ENCODE data around the gene CABP7. TPM values are rescaled to one million over a fixed set of nuclear protein-coding genes. Genes with fewer than 3 reads are reported as not detected.

The CABP7 gene
- total RNA-seq, 2 experiments from 2014 or later = not detected

DNA sequence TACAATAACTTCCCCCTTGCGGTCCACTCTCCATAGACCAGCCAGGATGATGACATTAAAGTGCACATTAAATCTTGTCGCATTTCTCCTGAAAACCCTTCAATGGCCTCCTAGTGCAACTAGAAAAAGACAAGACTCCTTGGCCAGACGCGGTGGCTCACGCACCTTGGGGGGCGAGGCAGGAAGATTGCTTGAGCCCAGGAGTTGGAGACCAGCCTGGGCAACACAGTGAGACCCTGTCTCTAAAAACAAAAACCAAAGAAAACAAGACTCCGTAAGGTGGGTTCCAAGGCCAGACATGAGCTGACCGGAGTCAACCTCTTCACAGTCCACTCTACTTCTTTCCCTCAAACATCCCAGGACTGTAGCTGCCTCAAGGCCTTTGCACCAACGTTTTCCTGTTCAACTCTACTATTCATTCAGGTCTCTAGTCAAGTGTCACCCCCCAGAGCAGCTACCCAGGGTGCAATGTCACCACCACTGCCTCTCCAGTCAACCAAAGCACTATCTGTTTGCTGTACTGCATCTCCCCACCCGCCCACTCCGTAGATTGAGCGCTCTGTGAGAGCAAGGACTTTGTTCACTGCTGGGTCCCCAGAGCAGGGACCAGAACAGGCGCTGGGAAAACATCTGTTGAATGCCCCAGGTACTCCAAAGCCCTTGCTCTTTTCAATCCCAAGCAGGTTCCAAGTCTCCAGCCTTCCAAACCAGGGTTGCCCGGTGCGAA is 46.3 kb downstream of the CABP7 start:
- CTCF ChIA-PET = interaction anchor here (0.7 to 1.6 kb wide), 2 partner anchors 11 to 483 kb away, joined by 3 read pairs; no protein-coding TSS in a partner anchor
- POLR2A ChIA-PET = interaction anchor here (0.6 to 0.7 kb wide), 2 partner anchors 29 to 316 kb away, joined by 3 to 11 read pairs; no protein-coding TSS in a partner anchor

DNA sequence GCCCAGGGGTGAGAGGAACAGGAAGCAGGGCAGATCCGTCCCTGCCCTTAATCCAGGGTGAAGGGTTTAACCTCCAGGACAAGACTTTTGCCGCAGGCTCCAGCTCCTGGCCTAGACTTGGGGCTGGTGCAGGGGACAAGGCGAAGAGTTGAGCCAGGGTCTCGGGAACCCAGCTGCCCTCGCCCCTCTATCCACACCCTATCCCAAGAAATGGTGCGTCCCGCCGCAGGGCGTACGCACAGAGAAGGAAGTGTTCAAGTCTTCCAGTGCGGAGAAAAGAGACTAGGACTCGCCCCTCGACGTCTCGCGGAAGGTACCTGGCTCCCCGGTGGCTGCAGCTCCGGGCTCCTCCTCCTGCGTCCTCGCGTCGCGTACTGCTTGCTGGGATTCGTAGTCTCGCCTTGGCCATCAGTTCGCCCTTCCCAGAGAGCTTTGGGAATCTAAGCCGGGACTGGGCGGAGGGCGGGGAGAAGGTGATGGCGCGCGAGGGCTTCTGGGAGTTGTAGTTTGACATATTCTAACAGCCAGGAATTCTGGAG is 46.9 kb downstream of the CABP7 start, which contains the start of gene ZMAT5:
TSS of gene ZMAT5 (minus strand) at position 376 of the 539 bp plus-strand sequence. CDS start 18,463 bp downstream, outside the sequence.
- POLR2A ChIA-PET = interaction anchor here (0.6 kb wide), 1 partner anchor 316 kb away, joined by 11 read pairs; no protein-coding TSS in a partner anchor
- CTCF ChIA-PET = interaction anchor here (0.7 to 1.6 kb wide), 2 partner anchors 12 to 483 kb away, joined by 3 read pairs; no protein-coding TSS in a partner anchor

DNA sequence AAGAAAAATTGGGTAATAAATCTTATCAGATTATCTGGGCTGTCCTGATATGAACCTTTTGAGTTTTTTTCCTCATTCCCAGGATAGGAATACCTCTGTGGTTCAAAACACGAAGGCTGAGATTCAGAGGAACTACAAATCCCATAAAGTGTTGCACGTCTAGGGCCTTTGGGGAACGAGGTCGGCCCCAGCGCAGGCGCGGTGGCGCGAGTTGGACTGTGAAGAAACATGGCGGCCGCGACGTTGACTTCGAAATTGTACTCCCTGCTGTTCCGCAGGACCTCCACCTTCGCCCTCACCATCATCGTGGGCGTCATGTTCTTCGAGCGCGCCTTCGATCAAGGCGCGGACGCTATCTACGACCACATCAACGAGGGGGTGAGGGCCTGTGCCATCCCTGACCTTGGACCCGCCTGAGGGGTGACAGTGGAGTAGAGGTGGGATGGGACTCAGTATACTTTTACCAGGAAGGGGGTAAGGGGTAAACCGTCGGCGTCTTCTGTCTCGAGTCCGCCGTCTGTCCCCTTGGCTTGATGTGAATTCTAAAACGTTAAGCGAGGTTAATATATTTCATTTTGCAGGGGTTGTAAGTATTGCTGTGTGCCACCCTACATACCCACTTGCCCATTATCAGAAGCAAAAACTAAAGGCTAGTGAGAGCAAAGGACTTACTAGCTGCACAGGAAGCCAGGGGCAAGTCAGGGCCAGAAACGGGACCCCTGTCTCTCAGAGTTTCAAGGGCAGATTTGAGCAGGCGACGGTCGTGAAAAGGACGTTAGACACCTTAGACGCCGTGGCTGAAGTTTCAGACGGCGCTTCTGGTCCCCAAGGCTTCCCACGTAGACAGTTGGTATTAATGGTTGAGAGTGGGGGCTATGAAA is 47.6 kb downstream of the CABP7 start, which contains the start of gene UQCR10:
TSS of gene UQCR10 (plus strand) at position 199 of the 881 bp plus-strand sequence. CDS start at position 229, 30 bp downstream.
- CTCF ChIA-PET = interaction anchor here (0.7 to 1.6 kb wide), 2 partner anchors 13 to 482 kb away, joined by 3 read pairs; no protein-coding TSS in a partner anchor
- POLR2A ChIA-PET = no interaction called here

DNA sequence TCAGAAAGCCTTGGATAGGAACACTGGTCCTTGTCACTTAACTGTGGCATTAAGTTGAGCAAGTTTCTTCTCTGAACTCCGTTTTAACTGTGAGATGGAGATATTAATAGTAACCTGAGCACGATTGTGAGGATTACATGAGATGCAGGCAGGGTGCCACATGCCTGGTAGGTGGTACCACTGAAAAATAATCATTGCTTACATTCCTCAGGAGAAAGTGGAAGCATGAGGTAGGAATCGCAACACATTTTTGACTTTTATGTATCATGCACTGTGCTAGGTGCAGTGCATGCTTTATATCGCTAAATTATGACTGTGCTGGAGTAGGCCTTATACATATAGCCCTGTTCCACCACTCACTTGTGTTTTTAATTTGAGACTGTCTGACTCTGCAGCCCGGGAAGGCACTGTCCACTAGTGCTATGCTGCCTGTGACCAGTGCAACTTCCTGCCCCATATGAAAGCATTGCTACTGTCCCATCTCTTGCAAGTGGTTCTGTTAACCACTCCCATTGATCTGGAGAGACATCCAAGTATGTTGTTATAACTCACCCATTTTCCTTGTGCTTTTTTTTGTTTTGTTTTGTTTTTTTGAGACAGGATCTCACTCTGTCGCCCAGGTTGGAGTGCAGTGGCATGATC is 48.4 kb downstream of the CABP7 start:
- ChIA-PET POLR2A (no interaction called here), CTCF (no interaction called here)

DNA sequence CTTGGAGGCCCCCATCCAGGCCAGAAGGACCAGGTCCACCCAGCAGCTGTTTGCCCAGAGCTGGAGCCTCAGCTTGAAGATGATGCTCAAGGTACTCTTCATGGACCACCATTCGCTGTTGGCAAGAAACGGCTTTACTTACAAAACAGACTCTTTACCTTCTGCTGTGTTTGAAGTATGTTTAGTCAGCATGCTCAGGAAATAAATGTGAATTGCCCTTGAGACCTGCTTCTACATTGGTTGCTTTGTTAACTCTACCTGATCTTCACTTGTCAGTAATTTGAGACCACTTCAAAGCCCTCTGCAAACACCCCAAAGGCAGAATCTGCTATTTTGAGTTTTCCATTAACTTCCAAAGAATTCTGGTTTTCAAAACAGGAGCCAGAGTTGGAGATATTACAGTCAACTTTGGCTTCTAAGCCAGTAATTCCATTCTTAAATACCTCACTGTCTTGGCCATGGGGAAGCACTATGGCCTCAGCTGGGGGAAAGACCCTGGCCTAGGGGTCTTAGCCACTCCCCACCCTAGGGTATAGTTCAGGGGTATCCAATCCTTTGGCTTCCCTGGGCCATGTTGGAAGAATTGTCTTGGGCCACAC is 50.0 kb downstream of the CABP7 start:
- ChIA-PET CTCF (no interaction called here), POLR2A (no interaction called here)

DNA sequence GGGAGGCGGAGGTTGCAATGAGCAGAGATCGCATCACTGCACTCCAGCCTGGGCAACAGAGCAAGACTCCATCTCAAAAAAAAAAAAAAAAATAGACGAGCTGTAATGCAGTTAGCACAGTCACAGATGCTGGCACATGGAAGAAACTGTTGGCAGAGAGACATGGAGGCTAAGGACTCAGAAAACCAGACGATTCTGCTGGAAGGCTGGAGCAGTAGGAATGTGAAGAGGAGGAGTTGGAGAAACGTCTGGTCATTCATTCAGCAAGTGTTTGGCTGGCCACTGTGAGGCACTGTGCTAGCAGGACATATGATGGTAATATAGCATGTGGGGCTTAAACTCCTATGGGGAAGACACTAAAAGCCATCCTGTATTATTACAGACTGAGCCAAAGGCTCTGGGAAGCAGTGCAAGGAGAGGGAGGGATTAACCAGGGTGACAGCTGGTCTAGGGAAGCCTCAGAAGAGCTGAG is 52.4 kb downstream of the CABP7 start:
- ChIA-PET POLR2A (no interaction called here), CTCF (interaction anchor here (0.6 kb wide), 1 partner anchor 66 kb away, joined by 3 read pairs; no protein-coding TSS in a partner anchor)

DNA sequence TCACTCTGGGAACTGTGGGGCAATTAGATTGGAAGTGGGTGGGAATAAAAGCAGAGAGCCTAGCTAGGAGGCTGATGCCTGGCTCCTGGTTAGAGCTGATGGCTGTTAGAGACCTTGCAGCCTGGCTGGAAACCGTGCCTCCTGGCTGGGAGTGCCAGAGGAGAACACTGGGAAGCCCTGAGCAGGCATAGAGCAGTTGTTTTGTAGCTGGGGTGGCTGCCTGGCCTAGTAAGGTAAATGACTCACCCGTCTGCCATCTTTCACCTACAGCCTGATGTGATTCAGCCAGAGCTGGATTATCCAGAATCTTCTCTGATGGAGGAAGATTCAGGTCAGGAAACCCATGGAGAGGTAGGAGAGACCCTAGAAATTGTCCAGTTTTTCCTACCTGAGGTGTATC is 53.4 kb downstream of the CABP7 start:
- ChIA-PET CTCF (no interaction called here), POLR2A (no interaction called here)

DNA sequence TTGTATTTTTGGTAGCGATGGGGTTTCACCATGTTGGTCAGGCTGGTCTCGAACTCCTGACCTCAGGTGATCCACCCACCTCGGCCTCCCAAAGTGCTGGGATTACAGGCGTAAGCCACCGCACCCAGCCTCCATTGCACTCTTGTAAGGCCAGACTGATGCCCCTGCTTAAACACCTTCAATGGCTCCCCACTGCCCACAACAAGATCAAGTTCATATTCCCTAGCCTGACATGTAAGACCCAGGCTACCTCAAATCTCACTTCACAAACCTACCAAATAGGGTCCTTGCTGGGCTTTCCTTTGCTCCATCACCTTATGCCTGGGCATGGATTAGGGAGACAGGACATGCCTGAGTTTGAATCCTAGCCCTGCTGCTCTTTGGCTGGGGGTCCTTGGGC is 60.4 kb downstream of the CABP7 start:
- ChIA-PET CTCF (no interaction called here), POLR2A (no interaction called here)

DNA sequence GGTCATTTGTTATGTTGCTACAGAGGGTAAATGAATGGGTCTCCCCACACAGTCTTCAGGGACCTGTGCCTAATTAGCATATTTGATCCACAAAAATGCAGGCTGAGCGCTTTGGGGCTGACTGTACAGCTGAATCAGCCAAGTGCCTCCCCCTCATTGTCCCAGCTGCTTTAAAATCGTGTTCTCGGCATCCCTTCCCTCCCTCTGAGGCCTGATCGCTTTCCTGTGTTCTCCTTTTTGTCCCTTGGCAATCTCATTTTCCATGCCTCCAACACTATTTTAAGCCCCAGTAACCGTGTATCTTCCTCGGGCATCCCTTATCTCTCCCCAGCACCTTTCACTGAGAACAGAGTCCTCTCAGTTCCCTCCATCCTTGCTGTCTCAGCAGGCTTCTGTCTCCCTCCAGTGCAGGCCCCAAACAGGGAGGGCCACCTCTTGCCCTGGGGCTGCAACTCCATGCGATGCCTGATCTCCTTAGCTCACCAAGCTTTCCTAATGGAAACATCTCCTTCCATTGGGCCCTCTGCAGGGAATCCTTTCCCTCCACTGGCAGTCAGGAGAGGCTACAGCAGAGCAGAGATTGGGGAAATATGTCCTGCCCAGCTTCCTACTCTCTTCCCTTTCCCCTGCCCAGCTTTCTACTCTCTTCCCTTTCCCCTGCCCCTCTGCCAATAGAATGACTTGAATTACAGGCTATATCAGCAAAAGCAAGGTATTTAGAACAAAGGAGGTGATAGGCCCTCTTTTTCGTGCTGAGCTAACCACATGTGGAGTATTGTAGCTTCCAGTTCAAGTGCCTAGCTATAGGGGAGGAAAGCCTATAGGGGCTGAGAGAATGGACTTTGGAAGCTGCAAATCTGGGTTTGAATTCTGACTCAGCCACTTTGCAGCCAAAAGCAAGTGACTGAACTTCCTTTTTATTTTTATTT is 61.2 kb downstream of the CABP7 start:
- CTCF ChIA-PET = no interaction called here
- POLR2A ChIA-PET = no interaction called here

Other genes with a start within 250 kb of the CABP7 start
- gene NEFH, start 239.8 kb upstream of the CABP7 start, total RNA-seq = 1 to 10 TPM; 9.4 to 9.9 TPM
- 10 to 100 TPM; 60.6 to 65.2 TPM for gene THOC5, start 166.2 kb upstream of the CABP7 start, total RNA-seq
- gene NIPSNAP1, start 138.9 kb upstream of the CABP7 start, total RNA-seq = 10 to 100 TPM; 45.6 to 47.5 TPM
- 10 to 100 TPM; 54.2 to 54.7 TPM for gene NF2, start 116.4 kb upstream of the CABP7 start, total RNA-seq
- 10 to 100 TPM; 22.4 to 25.3 TPM for gene ZMAT5, start 47.0 kb downstream of the CABP7 start, total RNA-seq
- gene UQCR10, start 47.4 kb downstream of the CABP7 start, total RNA-seq = 100 to 1,000 TPM; 110 to 111 TPM
- gene ASCC2, start 118.3 kb downstream of the CABP7 start, total RNA-seq = 10 to 100 TPM; 74.1 to 76.1 TPM
- 10 to 100 TPM; 12.2 to 14.0 TPM for gene MTMR3, start 163.2 kb downstream of the CABP7 start, total RNA-seq